Measurements from ENCODE around the gene POFUT1.

DNA sequence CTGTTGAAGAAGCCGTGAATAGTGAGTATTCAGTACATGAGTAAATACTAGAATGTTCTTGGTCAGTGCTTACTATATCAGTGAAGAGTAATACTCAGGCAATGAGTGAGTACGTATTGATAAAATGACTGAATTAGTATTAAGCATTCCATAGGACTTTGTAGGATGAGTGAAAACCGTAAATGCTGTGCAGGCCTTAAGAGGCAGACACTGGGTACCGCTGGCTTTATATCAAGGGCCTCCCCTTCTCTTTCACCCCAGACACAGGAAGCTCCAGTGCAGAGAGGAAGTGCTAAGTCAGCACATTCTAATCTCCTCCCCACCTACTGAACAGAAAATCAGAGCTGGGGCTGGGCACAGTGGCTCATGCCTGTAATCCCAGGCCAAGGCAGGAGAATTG is 24.2 kb downstream of the POFUT1 start:
- TF ChIP-seq, protein P1, sequence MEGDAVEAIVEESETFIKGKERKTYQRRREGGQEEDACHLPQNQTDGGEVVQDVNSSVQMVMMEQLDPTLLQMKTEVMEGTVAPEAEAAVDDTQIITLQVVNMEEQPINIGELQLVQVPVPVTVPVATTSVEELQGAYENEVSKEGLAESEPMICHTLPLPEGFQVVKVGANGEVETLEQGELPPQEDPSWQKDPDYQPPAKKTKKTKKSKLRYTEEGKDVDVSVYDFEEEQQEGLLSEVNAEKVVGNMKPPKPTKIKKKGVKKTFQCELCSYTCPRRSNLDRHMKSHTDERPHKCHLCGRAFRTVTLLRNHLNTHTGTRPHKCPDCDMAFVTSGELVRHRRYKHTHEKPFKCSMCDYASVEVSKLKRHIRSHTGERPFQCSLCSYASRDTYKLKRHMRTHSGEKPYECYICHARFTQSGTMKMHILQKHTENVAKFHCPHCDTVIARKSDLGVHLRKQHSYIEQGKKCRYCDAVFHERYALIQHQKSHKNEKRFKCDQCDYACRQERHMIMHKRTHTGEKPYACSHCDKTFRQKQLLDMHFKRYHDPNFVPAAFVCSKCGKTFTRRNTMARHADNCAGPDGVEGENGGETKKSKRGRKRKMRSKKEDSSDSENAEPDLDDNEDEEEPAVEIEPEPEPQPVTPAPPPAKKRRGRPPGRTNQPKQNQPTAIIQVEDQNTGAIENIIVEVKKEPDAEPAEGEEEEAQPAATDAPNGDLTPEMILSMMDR (optimal IDR thresholded peaks at IDR 0.05 in 1 of 3, IDR thresholded peaks at IDR 0.05 in 1 of 3, conservative IDR thresholded peaks at IDR 0.05 in 1 of 3; ENCODE audit: extremely low read depth in 1 of 3, insufficient read depth in 2 of 3, low read length in 3 of 3) = no peak
- TF ChIP-seq EZH2 (IDR thresholded peaks at IDR 0.05; ENCODE audit: low read length) = no peak
